NB4 (cell line): ENCODE measurements around the gene SLC17A2.

Source experiments
- DNase-seq: peaks from one replicate; pipeline ENCODE4 v3.0.0; 2010; ENCODE audit warnings: low read depth
- H3K4me3 ChIP-seq: one replicate; pipeline ENCODE4 v1.5.1; 2011; ENCODE audit warnings: mild to moderate bottlenecking, low read depth, low read length, moderate library complexity
- MAX ChIP-seq: IDR thresholded peaks from 2 replicates; pipeline ENCODE4 v1.6.1; 2011; ENCODE audit warnings: low read depth, low read length
- MYC ChIP-seq: IDR thresholded peaks from 2 replicates; pipeline ENCODE4 v1.6.1; 2011; ENCODE audit warnings: low read depth, low read length
- POLR2A ChIP-seq: IDR thresholded peaks from 2 replicates; pipeline ENCODE4 v1.6.1; 2011; ENCODE audit warnings: mild to moderate bottlenecking; ENCODE audit not compliant: insufficient read length; ENCODE audit errors: extremely low read depth
- TF ChIP-seq, protein P1 (sequence below): IDR thresholded peaks from one replicate; pipeline ENCODE4 v1.5.1; 2012; ENCODE audit warnings: low read depth, low read length

SLC17A2 gene

GRCh38 chr6:25883991-25884390, 46.5 kb downstream of the SLC17A2 start:
- H3K4me3 ChIP-seq: no peak overlapping the region
- no peak for TF ChIP-seq MAX
- TF ChIP-seq MYC: no peak
- TF ChIP-seq, protein P1, sequence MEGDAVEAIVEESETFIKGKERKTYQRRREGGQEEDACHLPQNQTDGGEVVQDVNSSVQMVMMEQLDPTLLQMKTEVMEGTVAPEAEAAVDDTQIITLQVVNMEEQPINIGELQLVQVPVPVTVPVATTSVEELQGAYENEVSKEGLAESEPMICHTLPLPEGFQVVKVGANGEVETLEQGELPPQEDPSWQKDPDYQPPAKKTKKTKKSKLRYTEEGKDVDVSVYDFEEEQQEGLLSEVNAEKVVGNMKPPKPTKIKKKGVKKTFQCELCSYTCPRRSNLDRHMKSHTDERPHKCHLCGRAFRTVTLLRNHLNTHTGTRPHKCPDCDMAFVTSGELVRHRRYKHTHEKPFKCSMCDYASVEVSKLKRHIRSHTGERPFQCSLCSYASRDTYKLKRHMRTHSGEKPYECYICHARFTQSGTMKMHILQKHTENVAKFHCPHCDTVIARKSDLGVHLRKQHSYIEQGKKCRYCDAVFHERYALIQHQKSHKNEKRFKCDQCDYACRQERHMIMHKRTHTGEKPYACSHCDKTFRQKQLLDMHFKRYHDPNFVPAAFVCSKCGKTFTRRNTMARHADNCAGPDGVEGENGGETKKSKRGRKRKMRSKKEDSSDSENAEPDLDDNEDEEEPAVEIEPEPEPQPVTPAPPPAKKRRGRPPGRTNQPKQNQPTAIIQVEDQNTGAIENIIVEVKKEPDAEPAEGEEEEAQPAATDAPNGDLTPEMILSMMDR: no peak
- TF ChIP-seq POLR2A: no peak
- no peak for DNase-seq

DNA sequence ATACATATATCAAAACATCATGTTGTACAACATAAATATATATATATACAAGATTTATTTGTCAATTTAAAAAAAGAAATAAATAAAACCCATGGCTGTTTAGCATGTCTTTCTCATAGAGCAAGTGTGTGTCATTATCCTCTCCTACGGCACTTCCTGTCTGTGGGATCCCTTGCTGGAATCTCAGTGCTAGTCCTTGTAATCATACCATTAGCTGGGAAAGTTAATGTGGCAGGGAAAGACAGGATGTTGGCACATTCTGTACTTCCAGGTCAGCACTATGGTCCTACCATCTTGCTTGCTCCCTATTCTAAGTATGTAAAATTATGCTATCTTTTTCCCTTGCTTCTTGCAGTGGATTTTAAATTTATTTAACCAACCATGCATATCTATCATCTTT, 47.0 kb downstream of the SLC17A2 start:
- DNase-seq: no peak
- TF ChIP-seq MAX (no peak), MYC (no peak), POLR2A (no peak)
- TF ChIP-seq, protein P1: no peak
- no peak overlapping the region for H3K4me3 ChIP-seq

GRCh38 chr6:25882051-25882496, 48.4 kb downstream of the SLC17A2 start:
- no peak overlapping the region for H3K4me3 ChIP-seq
- TF ChIP-seq, protein P1: no peak
- TF ChIP-seq MAX: no peak
- no peak for DNase-seq

- DNase-seq: no peak
- H3K4me3 ChIP-seq: no peak overlapping the region
- no peak for TF ChIP-seq POLR2A
- TF ChIP-seq MYC: no peak
- no peak for TF ChIP-seq MAX
- TF ChIP-seq, protein P1: no peak
Observed at GRCh38 chr6:25880601-25881000, 49.9 kb downstream of the SLC17A2 start.

DNA sequence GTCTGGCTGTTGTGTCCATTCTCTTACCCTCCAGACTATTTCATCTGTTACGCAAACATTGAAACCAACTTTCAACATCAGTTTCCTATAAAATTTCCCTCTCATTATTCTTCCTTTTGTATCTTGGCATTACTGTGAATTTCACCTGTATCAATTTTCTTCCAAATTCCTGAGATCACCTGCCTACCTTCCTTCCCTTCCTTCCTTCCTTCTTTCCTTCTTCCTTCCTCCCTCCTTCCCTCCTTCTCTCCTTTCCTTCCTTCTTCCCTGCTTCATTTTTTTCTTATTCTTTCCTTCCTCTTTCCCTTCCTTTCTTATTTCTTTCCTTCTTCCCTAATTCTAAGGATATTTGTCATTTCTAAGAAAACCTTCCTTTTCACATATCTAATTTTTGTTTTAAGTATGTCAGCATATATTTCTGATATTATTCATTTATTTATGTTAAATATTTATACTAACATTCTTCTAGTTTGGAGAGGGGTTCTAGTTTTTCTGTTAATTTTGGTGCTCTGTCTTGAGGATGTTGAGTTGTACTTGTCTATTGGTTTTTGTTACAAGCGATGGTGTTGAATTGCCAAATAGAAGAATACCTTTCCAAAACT, 51.7 kb downstream of the SLC17A2 start:
- DNase-seq: no peak
- no peak overlapping the region for H3K4me3 ChIP-seq
- TF ChIP-seq, protein P1: no peak
- no peak for TF ChIP-seq MYC
- TF ChIP-seq MAX: no peak
- no peak for TF ChIP-seq POLR2A
